Nephron progenitor cell (in vitro differentiated cells): ENCODE measurements around the gene CCER1.

Source experiments
- DNase-seq: peaks from one replicate; pipeline ENCODE4 v3.0.0; 2021
- H3K27ac Mint-ChIP-seq: 2 replicates; pipeline ENCODE4 v1.8.0; 2021; ENCODE audit warnings: mild to moderate bottlenecking, moderate library complexity, mixed read lengths
- H3K27me3 Mint-ChIP-seq: 2 replicates; pipeline ENCODE4 v1.8.0; 2021; ENCODE audit warnings: mild to moderate bottlenecking, low read depth, mixed read lengths; ENCODE audit not compliant: poor library complexity
- H3K36me3 Mint-ChIP-seq: 2 replicates; pipeline ENCODE4 v1.8.0; 2021; ENCODE audit warnings: low read depth, mixed read lengths
- H3K4me1 Mint-ChIP-seq: 2 replicates; pipeline ENCODE4 v1.8.0; 2021; ENCODE audit warnings: mixed read lengths
- H3K4me3 Mint-ChIP-seq: 2 replicates; pipeline ENCODE4 v1.8.0; 2021; ENCODE audit warnings: mild to moderate bottlenecking, moderate library complexity, mixed read lengths
- H3K9me3 Mint-ChIP-seq: 2 replicates; pipeline ENCODE4 v1.8.0; 2021; ENCODE audit warnings: mild to moderate bottlenecking, moderate library complexity, mixed read lengths
- CTCF ChIP-seq: fragments of 200-600 bp; sonication (generic); IDR thresholded peaks from 2 replicates; pipeline ENCODE4 v1.5.0; 2021; ENCODE audit warnings: antibody characterized with exemption

Gene CCER1

GRCh38 chr12:90905691-90906370 lies 49.1 kb downstream of the CCER1 start:
- Mint-ChIP-seq H3K4me1 (no peaks in the 10 kb centered on the region), H3K4me3 (no peak overlapping the region), H3K27me3 (peaks cover 4% of the 10 kb centered on the region), H3K27ac (no peak overlapping the region), H3K36me3 (no peaks in the 10 kb centered on the region), H3K9me3 (no peaks in the 10 kb centered on the region)
- DNase-seq: no peak
- TF ChIP-seq CTCF: no peak

- Mint-ChIP-seq H3K9me3 (no peaks in the 10 kb centered on the region), H3K4me3 (no peak overlapping the region), H3K36me3 (no peaks in the 10 kb centered on the region), H3K4me1 (no peaks in the 10 kb centered on the region), H3K27ac (no peak overlapping the region), H3K27me3 (no peaks in the 10 kb centered on the region)
- DNase-seq: no peak
- no peak for TF ChIP-seq CTCF
Observed at GRCh38 chr12:90902596-90902995, 52.4 kb downstream of the CCER1 start.
